ENCODE results near the gene KMT2E. TPM values are rescaled to one million over a fixed set of nuclear protein-coding genes. Genes with fewer than 3 reads are reported as not detected.

The KMT2E gene
- total and polyA plus RNA-seq, 5 experiments from 2014 or later, result 119 to 193 (median 186) TPM

DNA sequence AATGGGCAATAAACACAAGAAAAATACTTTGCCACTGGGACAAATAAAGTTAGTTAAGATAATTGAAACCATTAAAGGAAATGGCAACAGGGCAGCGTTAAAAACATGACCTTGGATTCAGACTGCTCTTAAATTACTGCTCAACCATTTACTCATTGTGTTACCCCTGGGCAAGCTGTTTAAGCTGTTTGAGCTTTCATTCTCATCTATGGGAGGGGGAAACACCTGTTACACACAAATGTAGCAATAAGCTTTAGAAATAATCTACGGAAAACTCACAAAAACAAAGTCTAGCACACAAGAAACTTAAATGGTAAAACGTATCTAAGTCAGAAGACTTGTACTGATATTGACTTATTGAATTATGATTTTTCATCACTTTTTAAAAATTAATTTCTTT, 137.1 kb downstream of the KMT2E start:
- DNase-seq (no peak), ATAC-seq (no peak)
- Mint-ChIP-seq H3K27me3 (no peaks in the 10 kb centered on the region), H3K4me3 (no peak overlapping the region), H3K4me1 (peaks cover 0 to 7% (median 5%) of the 10 kb centered on the region in 4 donors), H3K27ac (no peak overlapping the region), H3K36me3 (peaks cover 0 to 40% (median 6%) of the 10 kb centered on the region in 3 donors), H3K9me3 (no peaks in the 10 kb centered on the region)
- POLR2A ChIA-PET, result no interaction called here

- peak overlapping the region in 3 of 10 donors; percentile 22 to 36 (median 26) for H3K27ac Mint-ChIP-seq
- ATAC-seq, result no peak
- POLR2A ChIA-PET, result no interaction called here
- DNase-seq, result no peak
- no peak overlapping the region for H3K4me3 Mint-ChIP-seq
- no peaks in the 10 kb centered on the region for H3K27me3 Mint-ChIP-seq
- peaks cover 0 to 50% (median 8%) of the 10 kb centered on the region in 3 donors for H3K36me3 Mint-ChIP-seq
- H3K4me1 Mint-ChIP-seq, result peaks cover 0 to 9% (median 6%) of the 10 kb centered on the region in 4 donors
- H3K9me3 Mint-ChIP-seq, result no peaks in the 10 kb centered on the region
These were observed 139.5 kb downstream of the KMT2E start for GRCh38 chr7:105153531-105153930.

DNA sequence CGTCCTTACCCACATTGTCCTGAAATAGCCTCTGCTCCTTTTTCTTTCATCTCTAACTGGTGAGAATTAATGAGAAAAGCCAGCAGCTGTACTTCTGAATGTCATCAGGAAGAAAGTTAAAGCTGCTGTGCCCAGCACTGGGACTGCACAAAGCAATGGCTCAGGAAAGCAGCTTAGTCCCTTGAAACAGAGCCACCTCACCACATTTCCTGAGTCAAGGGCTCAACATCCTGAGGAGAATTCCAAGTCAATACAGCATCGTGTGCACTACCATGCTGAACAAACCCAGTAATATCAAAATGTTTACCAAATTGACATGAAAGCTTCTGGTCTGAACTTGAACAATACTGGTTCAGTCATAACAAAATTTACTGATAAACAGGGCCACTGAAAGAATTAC, 140.1 kb downstream of the KMT2E start:
- H3K4me1 Mint-ChIP-seq, result peaks cover 0 to 9% (median 6%) of the 10 kb centered on the region in 4 donors
- DNase-seq (no peak), ATAC-seq (no peak)
- peak overlapping the region in 2 of 10 donors; percentile 26 to 47 for H3K27ac Mint-ChIP-seq
- no peaks in the 10 kb centered on the region for H3K9me3 Mint-ChIP-seq
- H3K4me3 Mint-ChIP-seq, result no peak overlapping the region
- peaks cover 0 to 52% (median 8%) of the 10 kb centered on the region in 3 donors for H3K36me3 Mint-ChIP-seq
- no peaks in the 10 kb centered on the region for H3K27me3 Mint-ChIP-seq
- POLR2A ChIA-PET, result no interaction called here

DNA sequence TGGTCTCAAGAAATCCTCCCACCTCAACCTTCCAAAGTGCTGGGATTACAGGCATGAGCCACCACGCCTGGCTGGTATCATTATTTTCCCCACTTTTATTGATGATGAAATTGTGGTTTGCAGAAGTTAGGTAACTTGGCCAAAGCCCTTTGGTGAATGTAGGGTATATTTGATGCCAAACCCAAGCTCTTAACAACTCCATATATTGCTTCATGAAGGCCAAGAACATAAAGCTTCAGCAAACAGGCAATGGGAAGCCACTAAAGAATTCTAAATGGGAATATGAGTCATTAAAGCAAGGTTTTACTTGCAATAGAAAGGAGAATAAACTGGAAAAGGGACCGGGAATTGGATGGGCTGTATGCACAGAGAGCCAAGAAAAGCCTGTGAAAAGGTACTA, 142.7 kb downstream of the KMT2E start:
- no peak for ATAC-seq
- H3K27me3 Mint-ChIP-seq, result no peaks in the 10 kb centered on the region

DNA sequence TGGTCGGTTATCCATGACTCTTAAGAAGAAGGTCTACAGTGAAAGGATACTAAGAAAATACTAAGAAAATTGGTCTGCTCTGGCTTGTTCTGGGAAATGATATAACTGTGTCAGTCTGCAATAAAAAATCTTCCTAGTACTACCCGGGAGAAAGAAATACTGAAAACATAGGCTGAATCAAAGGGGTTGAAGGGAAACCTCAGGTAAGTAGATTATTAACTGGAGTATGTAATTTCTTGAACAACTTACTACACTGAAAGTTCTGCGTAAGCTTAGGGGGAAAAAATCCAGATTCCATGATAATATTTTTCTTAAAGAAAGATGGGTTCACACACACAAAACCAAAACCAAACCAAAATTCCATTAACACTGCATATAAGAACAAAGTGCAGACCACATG, 143.3 kb downstream of the KMT2E start:
- H3K27me3 Mint-ChIP-seq, result no peaks in the 10 kb centered on the region
- DNase-seq (no peak), ATAC-seq (no peak)
- POLR2A ChIA-PET, result no interaction called here
- H3K4me1 Mint-ChIP-seq, result peaks cover 0 to 9% (median 2%) of the 10 kb centered on the region in 4 donors
- H3K27ac Mint-ChIP-seq, result peak overlapping the region in 3 of 10 donors; percentile 1 to 61 (median 20)
- no peaks in the 10 kb centered on the region for H3K9me3 Mint-ChIP-seq
- peaks cover 0 to 53% (median 8%) of the 10 kb centered on the region in 3 donors for H3K36me3 Mint-ChIP-seq
- H3K4me3 Mint-ChIP-seq, result no peak overlapping the region

More for the DNA sequence above, 142.7 kb downstream of the KMT2E start:
- Mint-ChIP-seq H3K4me1 (peaks cover 0 to 9% (median 2%) of the 10 kb centered on the region in 4 donors), H3K36me3 (peaks cover 0 to 52% (median 8%) of the 10 kb centered on the region in 3 donors), H3K27ac (peak overlapping the region in 3 of 10 donors; percentile 15 to 61 (median 20)), H3K9me3 (no peaks in the 10 kb centered on the region), H3K4me3 (no peak overlapping the region)
- no peak for DNase-seq
- POLR2A ChIA-PET, result no interaction called here

- H3K27ac Mint-ChIP-seq, result peak overlapping the region in 1 of 10 donors; percentile 41
- DNase-seq (no peak), ATAC-seq (no peak)
- H3K9me3 Mint-ChIP-seq, result no peaks in the 10 kb centered on the region
- H3K4me3 Mint-ChIP-seq, result no peak overlapping the region
- H3K27me3 Mint-ChIP-seq, result no peaks in the 10 kb centered on the region
- H3K4me1 Mint-ChIP-seq, result peaks cover 0 to 8% (median 0%) of the 10 kb centered on the region in 4 donors
- H3K36me3 Mint-ChIP-seq, result peaks cover 0 to 71% (median 27%) of the 10 kb centered on the region in 3 donors
- POLR2A ChIA-PET, result no interaction called here
These were observed 147.4 kb downstream of the KMT2E start for GRCh38 chr7:105161366-105161765.
